Tibial nerve (tissue), 4 donors: ENCODE results near the gene HLTF. TPM values are rescaled to one million over a fixed set of nuclear protein-coding genes. Genes with fewer than 3 reads are reported as not detected.

Source experiments
- DNase-seq, 2 donors: peaks; one replicate each; pipeline ENCODE4 v3.0.0-alpha.2; 2019; ENCODE audit warnings: low spot score in 2 of 2
- H3K27ac ChIP-seq, 4 donors: fragments of 200-600 bp; sonication (generic) in 3 of 4; one replicate each; pipeline ENCODE4 v1.5.1; 2017 to 2019; ENCODE audit warnings: mild to moderate bottlenecking in 1 of 4
- H3K27me3 ChIP-seq, 2 donors: fragments of 200-600 bp; sonication (generic) in 1 of 2; one replicate each; pipeline versions ENCODE4 v1.5.1 to v1.6.0; 2017 to 2019
- H3K36me3 ChIP-seq, 3 donors: fragments of 200-600 bp; sonication (generic); one replicate each; pipeline ENCODE4 v1.5.1; 2018 to 2019
- H3K4me1 ChIP-seq, 4 donors: fragments of 200-600 bp; sonication (generic) in 3 of 4; one replicate each; pipeline ENCODE4 v1.5.1; 2017 to 2019
- H3K4me3 ChIP-seq, 4 donors: fragments of 200-600 bp; sonication (generic) in 3 of 4; one replicate each; pipeline ENCODE4 v1.5.1; 2017 to 2019; ENCODE audit warnings: mild to moderate bottlenecking in 1 of 4, moderate library complexity in 1 of 4
- H3K9me3 ChIP-seq, 4 donors: fragments of 200-600 bp; sonication (generic) in 3 of 4; one replicate each; pipeline ENCODE4 v1.5.1; 2017 to 2019
- CTCF ChIP-seq, 5 experiments: fragments of 200-600 bp in 3 of 5; fragments of 450-650 bp in 2 of 5; sonication (generic) in 3 of 5; IDR thresholded peaks; one replicate each; pipeline ENCODE4 v1.5.1; 2016 to 2019; ENCODE audit warnings: antibody characterized with exemption in 5 of 5, mild to moderate bottlenecking in 3 of 5, moderate library complexity in 2 of 5
- EP300 ChIP-seq, 2 donors: sonication (generic); formaldehyde crosslinking; IDR thresholded peaks; one replicate each; pipeline ENCODE4 v1.6.1; 2017; ENCODE audit warnings: antibody characterized with exemption in 2 of 2, mild to moderate bottlenecking in 1 of 2
- POLR2A ChIP-seq, 2 donors: fragments of 450-650 bp; IDR thresholded peaks; one replicate each; pipeline ENCODE4 v1.6.1; 2017; ENCODE audit warnings: antibody characterized with exemption in 2 of 2, mild to moderate bottlenecking in 2 of 2, moderate library complexity in 2 of 2
- WGBS, 2 donors: methylation state at CpG; one replicate each; pipeline ENCODE4 v1.1.5; 2018; 5-methylcytosine and 5-hydroxymethylcytosine counted together
- total RNA-seq, 4 donors: library from RNA; depleted of rRNA; stranded (reverse); fragments of >200 nt; gene quantifications; one replicate each; pipeline ENCODE4 v1.1.0, GENCODE V29; 2016

HLTF gene
- total RNA-seq, 4 donors from 2014 or later: 16.9 to 28.2 (median 25.5) TPM

DNA sequence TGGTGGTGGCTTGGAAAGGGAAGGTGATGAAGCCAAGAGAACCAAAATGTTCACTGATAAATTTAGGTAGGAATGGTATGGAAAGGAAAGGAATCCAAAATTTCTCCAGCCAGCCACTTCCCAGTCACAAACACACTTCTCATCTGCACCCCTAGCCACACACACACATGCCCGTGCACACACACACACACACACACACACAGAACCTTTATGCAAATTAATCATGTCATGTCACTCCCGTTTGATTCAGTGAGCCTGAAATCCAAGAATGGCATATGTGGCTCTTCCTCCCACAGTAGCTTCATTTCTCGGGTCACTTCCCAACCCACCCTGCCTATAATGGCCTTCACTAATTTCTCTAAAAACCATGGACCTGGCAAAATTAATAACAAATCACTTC lies 3.1 kb upstream of the HLTF start:
- no peak overlapping the region for H3K27ac ChIP-seq
- peaks cover 0 to under 1% (median 0%) of the 10 kb centered on the region in 3 donors for H3K36me3 ChIP-seq
- no peak for TF ChIP-seq CTCF (IDR thresholded peaks at IDR 0.05)
- TF ChIP-seq POLR2A (IDR thresholded peaks at IDR 0.05): no peak
- no peak for TF ChIP-seq EP300 (IDR thresholded peaks at IDR 0.05)
- no peak for DNase-seq
- H3K27me3 ChIP-seq: no peaks in the 10 kb centered on the region
- H3K9me3 ChIP-seq: no peaks in the 10 kb centered on the region
- H3K4me1 ChIP-seq: peaks cover 0 to 19% (median 3%) of the 10 kb centered on the region in 4 donors
- no peak overlapping the region for H3K4me3 ChIP-seq
- WGBS, 2 donors: 69 to 82% methylated on average over 3 of the region's 3 CpGs

DNA sequence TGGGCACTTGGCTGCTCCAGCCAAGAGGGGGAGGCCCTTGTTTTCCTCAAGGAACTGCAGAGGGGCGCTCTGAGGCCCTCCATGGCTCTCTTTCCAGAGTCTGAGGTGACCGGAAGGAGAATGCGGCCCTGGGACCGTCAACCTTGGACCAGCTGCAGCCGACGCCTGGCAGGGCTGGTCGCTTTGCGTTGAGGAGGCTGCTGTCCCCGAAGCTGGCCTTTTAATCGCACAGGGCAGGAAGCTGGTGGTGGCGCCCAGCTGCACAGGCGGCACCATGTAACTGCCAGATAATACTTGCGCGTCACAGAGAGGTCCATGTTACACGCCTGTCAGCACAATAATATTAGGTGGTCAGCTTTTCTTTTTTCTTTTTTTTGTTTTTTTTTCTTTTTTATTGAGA lies 875 bp upstream of the HLTF start:
- peaks cover 0 to 12% (median 0%) of the 10 kb centered on the region in 3 donors for H3K36me3 ChIP-seq
- H3K4me1 ChIP-seq: peaks cover 0 to 24% (median 3%) of the 10 kb centered on the region in 4 donors
- H3K9me3 ChIP-seq: no peaks in the 10 kb centered on the region
- WGBS, 2 donors: 96 to 97% methylated on average over 15 of the region's 15 CpGs
- H3K27ac ChIP-seq: no peak overlapping the region
- DNase-seq: no peak
- TF ChIP-seq CTCF (IDR thresholded peaks at IDR 0.05) (no peak), EP300 (IDR thresholded peaks at IDR 0.05) (no peak), POLR2A (IDR thresholded peaks at IDR 0.05) (no peak)
- no peak overlapping the region for H3K4me3 ChIP-seq
- no peaks in the 10 kb centered on the region for H3K27me3 ChIP-seq

DNA sequence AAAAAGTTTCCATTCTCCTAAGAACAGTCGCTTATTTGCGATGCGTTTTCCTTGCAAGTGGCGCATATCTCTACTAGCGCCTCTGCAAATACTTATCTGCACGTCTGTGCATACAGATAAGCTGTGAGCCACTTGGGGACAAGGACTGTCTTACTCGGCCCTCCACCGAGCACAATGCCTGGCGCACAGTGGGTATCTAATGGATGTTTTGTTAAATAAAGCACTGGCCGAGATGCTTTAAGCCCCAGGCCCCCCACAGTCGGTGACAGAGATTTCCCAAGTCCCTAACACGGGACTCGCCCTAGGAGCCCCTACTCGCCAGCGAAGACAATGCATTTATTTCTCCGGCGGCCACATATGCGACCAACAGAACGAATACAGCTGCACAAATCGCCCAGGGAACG lies 503 bp downstream of the HLTF start:
- Histone ChIP-seq H3K36me3 (peaks cover 0 to 17% (median 0%) of the 10 kb centered on the region in 3 donors), H3K4me1 (peaks cover 0 to 24% (median 3%) of the 10 kb centered on the region in 4 donors), H3K27me3 (no peaks in the 10 kb centered on the region), H3K4me3 (peak overlapping the region; percentile 49 to 89 (median 80)), H3K9me3 (no peaks in the 10 kb centered on the region), H3K27ac (peak overlapping the region in 3 of 4 donors; percentile 63 to 81 (median 67))
- 1% methylated on average over 18 of the region's 21 CpGs for WGBS, 2 donors
- TF ChIP-seq CTCF (IDR thresholded peaks at IDR 0.05) (no peak), POLR2A (IDR thresholded peaks at IDR 0.05) (no peak), EP300 (IDR thresholded peaks at IDR 0.05) (no peak)
- DNase-seq: peak in 1 of 2 donors; percentile 22

GRCh38 chr3:149081772-149082171 lies 4.6 kb downstream of the HLTF start:
- 93 to 96% methylated on average over 1 of the region's 1 CpG for WGBS, 2 donors
- no peak overlapping the region for H3K27ac ChIP-seq
- H3K36me3 ChIP-seq: peaks cover 0 to 26% (median 0%) of the 10 kb centered on the region in 3 donors
- no peaks in the 10 kb centered on the region for H3K27me3 ChIP-seq
- H3K4me1 ChIP-seq: peaks cover 0 to 28% (median 3%) of the 10 kb centered on the region in 4 donors
- no peak overlapping the region for H3K4me3 ChIP-seq
- TF ChIP-seq CTCF (IDR thresholded peaks at IDR 0.05) (no peak), EP300 (IDR thresholded peaks at IDR 0.05) (no peak)
- DNase-seq: no peak
- H3K9me3 ChIP-seq: no peaks in the 10 kb centered on the region

GRCh38 chr3:149080699-149081091 lies 5.6 kb downstream of the HLTF start:
- no peak overlapping the region for H3K4me3 ChIP-seq
- H3K4me1 ChIP-seq: peaks cover 0 to 25% (median 3%) of the 10 kb centered on the region in 4 donors
- DNase-seq: no peak
- H3K27me3 ChIP-seq: no peaks in the 10 kb centered on the region
- WGBS, 2 donors: 89 to 90% methylated on average over 2 of the region's 2 CpGs
- H3K36me3 ChIP-seq: peaks cover 0 to 27% (median 0%) of the 10 kb centered on the region in 3 donors
- TF ChIP-seq POLR2A (IDR thresholded peaks at IDR 0.05) (no peak), EP300 (IDR thresholded peaks at IDR 0.05) (no peak), CTCF (IDR thresholded peaks at IDR 0.05) (no peak)
- no peaks in the 10 kb centered on the region for H3K9me3 ChIP-seq
- no peak overlapping the region for H3K27ac ChIP-seq
